WTC11 (cell line): ENCODE measurements around the gene RAP1GAP. TPM values are rescaled to one million over a fixed set of nuclear protein-coding genes. Genes with fewer than 3 reads are reported as not detected.
A peak's percentile ranks its signal among the peaks of the same experiment; 100 is the strongest.

Experiments
- ATAC-seq: fragments of 200-7000 bp; cut with Tn5 transposase; 2 replicates; pipeline ENCODE4 v1.10.0; 2021; ENCODE audit warnings: mild to moderate bottlenecking, moderate library complexity
- Bru-seq: library from RNA; stranded (reverse); fragments of 400-500 nt; gene quantifications from one replicate; lab custom pipeline; 2021; lab: Mats Ljungman, UMichigan
- CTCF ChIA-PET: fragments of 300-600 bp; sonication (Branson Sonifier 250); formaldehyde crosslinking; loops from one replicate; lab custom pipeline; 2021; ENCODE audit warnings: antibody characterized with exemption; lab: Charles Lee
- POLR2A ChIA-PET: fragments of 350-600 bp; sonication (Branson Sonifier 250); formaldehyde crosslinking; loops from one replicate; lab custom pipeline; 2021; ENCODE audit warnings: antibody characterized with exemption; lab: Charles Lee
- DNase-seq: peaks from one replicate; pipeline ENCODE4 v3.0.0; 2021; ENCODE audit warnings: low spot score
- H3K27ac Mint-ChIP-seq: 2 replicates; pipeline ENCODE4 v1.8.0; 2021; ENCODE audit warnings: mixed read lengths
- H3K27me3 Mint-ChIP-seq: 2 replicates; pipeline ENCODE4 v1.8.0; 2021; ENCODE audit warnings: low read depth, mild to moderate bottlenecking, moderate library complexity, mixed read lengths
- H3K36me3 Mint-ChIP-seq: 2 replicates; pipeline ENCODE4 v1.8.0; 2021; ENCODE audit warnings: mixed read lengths
- H3K4me1 Mint-ChIP-seq: 2 replicates; pipeline ENCODE4 v1.8.0; 2022; ENCODE audit warnings: mixed read lengths
- H3K4me3 Mint-ChIP-seq: 2 replicates; pipeline ENCODE4 v1.8.0; 2021; ENCODE audit warnings: mild to moderate bottlenecking, moderate library complexity, mixed read lengths
- H3K9me3 Mint-ChIP-seq: 2 replicates; pipeline ENCODE4 v1.8.0; 2021; ENCODE audit warnings: mixed read lengths
- EMX1 ChIP-seq: fragments of 250-450 bp; sonication (Bioruptor Pico); IDR thresholded peaks from 2 replicates; pipeline ENCODE4 v1.8.0; 2021; ENCODE audit warnings: mild to moderate bottlenecking
- KAT7 ChIP-seq: sonication (generic); formaldehyde crosslinking; IDR thresholded peaks from 2 replicates; pipeline ENCODE4 v1.8.1; 2023; ENCODE audit warnings: missing genetic modification reagents, mild to moderate bottlenecking, borderline replicate concordance
- TEAD4 ChIP-seq: sonication (generic); formaldehyde crosslinking; IDR thresholded peaks from 2 replicates; pipeline ENCODE4 v1.8.0; 2022; ENCODE audit warnings: mild to moderate bottlenecking, missing genetic modification reagents
- TP53 ChIP-seq: sonication (generic); formaldehyde crosslinking; IDR thresholded peaks from 2 replicates; pipeline ENCODE4 v1.8.1; 2023; ENCODE audit warnings: mild to moderate bottlenecking, missing genetic modification reagents
- long read RNA-seq, 3 experiments: library from RNA in 1 of 3; library from capped mRNA in 1 of 3; library from polyadenylated mRNA in 1 of 3; unstranded in 2 of 3; stranded (forward) in 1 of 3; transcript quantifications; one replicate each; pipeline ENCODE4 v2.0.0, GENCODE V29; 2021
- total RNA-seq: library from RNA; stranded (reverse); gene quantifications from 3 replicates; pipeline ENCODE4 v1.2.3, GENCODE V29; 2021
- TF ChIP-seq, protein P1 (sequence below): sonication (generic); formaldehyde crosslinking; IDR thresholded peaks from 2 replicates; pipeline ENCODE4 v1.8.0; 2022; ENCODE audit warnings: mild to moderate bottlenecking, missing genetic modification reagents
- TF ChIP-seq, protein P2 (sequence below): sonication (generic); formaldehyde crosslinking; IDR thresholded peaks from 2 replicates; pipeline ENCODE4 v1.8.1; 2023; ENCODE audit warnings: mild to moderate bottlenecking, missing genetic modification reagents, borderline replicate concordance
- TF ChIP-seq, protein P3 (sequence below): sonication (generic); formaldehyde crosslinking; IDR thresholded peaks from 2 replicates; pipeline ENCODE4 v1.8.1; 2022; ENCODE audit warnings: missing genetic modification reagents, borderline replicate concordance
- TF ChIP-seq, protein P4 (sequence below): sonication (generic); formaldehyde crosslinking; IDR thresholded peaks from 2 replicates; pipeline ENCODE4 v1.8.1; 2023; ENCODE audit warnings: mild to moderate bottlenecking, missing genetic modification reagents
- TF ChIP-seq, protein P5 (sequence below): sonication (generic); formaldehyde crosslinking; IDR thresholded peaks from 2 replicates; pipeline ENCODE4 v1.8.0; 2022; ENCODE audit warnings: missing genetic modification reagents
- TF ChIP-seq, protein P6 (sequence below): sonication (generic); formaldehyde crosslinking; IDR thresholded peaks from 2 replicates; pipeline ENCODE4 v1.8.1; 2023; ENCODE audit warnings: mild to moderate bottlenecking, missing genetic modification reagents, moderate library complexity
- TF ChIP-seq, protein P7 (sequence below): sonication (generic); formaldehyde crosslinking; IDR thresholded peaks from 2 replicates; pipeline ENCODE4 v1.8.0; 2022; ENCODE audit warnings: mild to moderate bottlenecking, missing genetic modification reagents
- TF ChIP-seq, protein P8 (sequence below): sonication (generic); formaldehyde crosslinking; IDR thresholded peaks from 2 replicates; pipeline ENCODE4 v1.8.0; 2023; ENCODE audit warnings: mild to moderate bottlenecking, missing genetic modification reagents

Gene RAP1GAP
- 7.6 to 9.9 TPM (median 9.7 TPM) in 3 replicates for total RNA-seq
- percentile 31 among the genes with signal in this experiment for Bru-seq, nascent RNA
- long read RNA-seq, experiment 1, transcript RAP1GAP-211 (25 exons, 2,489 nt) = minor isoform, 7 of 57 reads
- long read RNA-seq, experiment 1, transcript RAP1GAP-204 (23 exons, 3,318 nt) = major isoform, 11 of 57 reads
- long read RNA-seq, experiment 1, partial matches to known transcripts = 5 of 57 reads
- long read RNA-seq, experiment 1, other reads (novel, unspliced or antisense) = 30 of 57 reads
- long read RNA-seq, experiment 2, partial matches to known transcripts = 1 of 9 reads
- long read RNA-seq, experiment 2, other reads (novel, unspliced or antisense) = 7 of 9 reads
- long read RNA-seq, experiment 3, partial matches to known transcripts = 0 of 1 reads
- long read RNA-seq, experiment 3, other reads (novel, unspliced or antisense) = 1 of 1 reads

DNA sequence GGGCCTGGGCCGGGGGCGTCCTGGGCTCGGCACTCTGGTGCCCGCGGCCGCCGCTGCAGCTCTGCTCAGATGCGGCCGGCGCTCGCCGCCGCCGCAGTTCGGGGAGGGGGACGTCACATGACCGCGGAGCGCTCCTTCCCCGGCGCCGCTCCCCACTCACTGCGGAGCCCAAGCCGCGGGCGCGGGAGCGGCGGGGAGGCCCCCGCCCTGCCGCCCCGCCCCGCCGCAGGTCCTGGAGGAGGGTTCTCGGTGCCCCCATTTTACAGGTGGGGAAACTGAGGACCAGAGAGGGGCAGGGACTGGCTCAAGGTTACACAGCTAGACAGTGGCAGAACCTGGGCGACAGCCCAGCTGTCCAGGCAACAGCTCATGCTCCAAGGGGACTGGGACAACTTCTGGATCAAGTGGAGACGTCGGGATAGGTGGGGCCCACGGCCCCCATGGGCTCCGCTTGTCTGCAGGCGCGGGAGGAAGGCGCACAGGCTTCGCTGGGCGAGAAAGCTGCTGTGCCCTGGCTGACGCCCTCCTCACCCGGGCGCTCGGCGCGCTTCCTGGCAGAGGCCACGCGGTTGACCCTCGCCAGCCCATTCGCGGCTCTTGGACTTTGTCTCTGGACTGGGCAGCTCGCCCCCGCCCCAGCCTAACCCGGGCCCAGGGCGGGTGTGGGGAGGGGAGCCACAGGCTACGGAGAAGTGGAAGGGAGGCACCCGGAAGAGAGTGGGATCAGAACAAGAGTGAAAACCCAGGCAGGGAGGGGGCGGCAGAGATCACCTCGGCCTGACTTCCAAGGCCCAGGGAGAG, at the start of gene RAP1GAP:
TSS of gene RAP1GAP (minus strand) at position 100 of the 801 bp plus-strand sequence. CDS start 49,325 bp downstream, outside the sequence.
- Mint-ChIP-seq H3K27me3 (peaks cover 20% of the 10 kb centered on the region), H3K9me3 (no peaks in the 10 kb centered on the region), H3K4me1 (peaks cover 24% of the 10 kb centered on the region), H3K27ac (no peak within 1 kb of the TSS), H3K4me3 (peak within 1 kb of the TSS; percentile 67), H3K36me3 (no peaks in the 10 kb centered on the region)
- ChIA-PET CTCF (interaction anchor here (0.6 to 1.5 kb wide), 3 partner anchors 13 to 87 kb away, joined by 3 to 11 read pairs (median 3); no protein-coding TSS in a partner anchor), POLR2A (interaction anchor here (0.6 to 1.6 kb wide), 3 partner anchors 10 to 356 kb away, joined by 3 to 5 read pairs (median 4); no protein-coding TSS in a partner anchor)
- peak; percentile 57 for DNase-seq
- peak; percentile 58 for ATAC-seq
- TF ChIP-seq EMX1 (no peak), KAT7 (CRISPR knock-in tag) (0 out of 2 replicates have a peak, but pooled peaks have one; percentile 27), TEAD4 (no peak), TP53 (CRISPR knock-in tag) (no peak)
- TF ChIP-seq, protein P1, sequence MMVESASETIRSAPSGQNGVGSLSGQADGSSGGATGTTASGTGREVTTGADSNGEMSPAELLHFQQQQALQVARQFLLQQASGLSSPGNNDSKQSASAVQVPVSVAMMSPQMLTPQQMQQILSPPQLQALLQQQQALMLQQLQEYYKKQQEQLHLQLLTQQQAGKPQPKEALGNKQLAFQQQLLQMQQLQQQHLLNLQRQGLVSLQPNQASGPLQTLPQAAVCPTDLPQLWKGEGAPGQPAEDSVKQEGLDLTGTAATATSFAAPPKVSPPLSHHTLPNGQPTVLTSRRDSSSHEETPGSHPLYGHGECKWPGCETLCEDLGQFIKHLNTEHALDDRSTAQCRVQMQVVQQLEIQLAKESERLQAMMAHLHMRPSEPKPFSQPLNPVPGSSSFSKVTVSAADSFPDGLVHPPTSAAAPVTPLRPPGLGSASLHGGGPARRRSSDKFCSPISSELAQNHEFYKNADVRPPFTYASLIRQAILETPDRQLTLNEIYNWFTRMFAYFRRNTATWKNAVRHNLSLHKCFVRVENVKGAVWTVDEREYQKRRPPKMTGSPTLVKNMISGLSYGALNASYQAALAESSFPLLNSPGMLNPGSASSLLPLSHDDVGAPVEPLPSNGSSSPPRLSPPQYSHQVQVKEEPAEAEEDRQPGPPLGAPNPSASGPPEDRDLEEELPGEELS (CRISPR knock-in tag) = 0 out of 2 replicates have a peak, but pooled peaks have one; percentile 27
- TF ChIP-seq, protein P2, sequence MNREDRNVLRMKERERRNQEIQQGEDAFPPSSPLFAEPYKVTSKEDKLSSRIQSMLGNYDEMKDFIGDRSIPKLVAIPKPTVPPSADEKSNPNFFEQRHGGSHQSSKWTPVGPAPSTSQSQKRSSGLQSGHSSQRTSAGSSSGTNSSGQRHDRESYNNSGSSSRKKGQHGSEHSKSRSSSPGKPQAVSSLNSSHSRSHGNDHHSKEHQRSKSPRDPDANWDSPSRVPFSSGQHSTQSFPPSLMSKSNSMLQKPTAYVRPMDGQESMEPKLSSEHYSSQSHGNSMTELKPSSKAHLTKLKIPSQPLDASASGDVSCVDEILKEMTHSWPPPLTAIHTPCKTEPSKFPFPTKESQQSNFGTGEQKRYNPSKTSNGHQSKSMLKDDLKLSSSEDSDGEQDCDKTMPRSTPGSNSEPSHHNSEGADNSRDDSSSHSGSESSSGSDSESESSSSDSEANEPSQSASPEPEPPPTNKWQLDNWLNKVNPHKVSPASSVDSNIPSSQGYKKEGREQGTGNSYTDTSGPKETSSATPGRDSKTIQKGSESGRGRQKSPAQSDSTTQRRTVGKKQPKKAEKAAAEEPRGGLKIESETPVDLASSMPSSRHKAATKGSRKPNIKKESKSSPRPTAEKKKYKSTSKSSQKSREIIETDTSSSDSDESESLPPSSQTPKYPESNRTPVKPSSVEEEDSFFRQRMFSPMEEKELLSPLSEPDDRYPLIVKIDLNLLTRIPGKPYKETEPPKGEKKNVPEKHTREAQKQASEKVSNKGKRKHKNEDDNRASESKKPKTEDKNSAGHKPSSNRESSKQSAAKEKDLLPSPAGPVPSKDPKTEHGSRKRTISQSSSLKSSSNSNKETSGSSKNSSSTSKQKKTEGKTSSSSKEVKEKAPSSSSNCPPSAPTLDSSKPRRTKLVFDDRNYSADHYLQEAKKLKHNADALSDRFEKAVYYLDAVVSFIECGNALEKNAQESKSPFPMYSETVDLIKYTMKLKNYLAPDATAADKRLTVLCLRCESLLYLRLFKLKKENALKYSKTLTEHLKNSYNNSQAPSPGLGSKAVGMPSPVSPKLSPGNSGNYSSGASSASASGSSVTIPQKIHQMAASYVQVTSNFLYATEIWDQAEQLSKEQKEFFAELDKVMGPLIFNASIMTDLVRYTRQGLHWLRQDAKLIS (CRISPR knock-in tag) = no peak
- TF ChIP-seq, protein P3, sequence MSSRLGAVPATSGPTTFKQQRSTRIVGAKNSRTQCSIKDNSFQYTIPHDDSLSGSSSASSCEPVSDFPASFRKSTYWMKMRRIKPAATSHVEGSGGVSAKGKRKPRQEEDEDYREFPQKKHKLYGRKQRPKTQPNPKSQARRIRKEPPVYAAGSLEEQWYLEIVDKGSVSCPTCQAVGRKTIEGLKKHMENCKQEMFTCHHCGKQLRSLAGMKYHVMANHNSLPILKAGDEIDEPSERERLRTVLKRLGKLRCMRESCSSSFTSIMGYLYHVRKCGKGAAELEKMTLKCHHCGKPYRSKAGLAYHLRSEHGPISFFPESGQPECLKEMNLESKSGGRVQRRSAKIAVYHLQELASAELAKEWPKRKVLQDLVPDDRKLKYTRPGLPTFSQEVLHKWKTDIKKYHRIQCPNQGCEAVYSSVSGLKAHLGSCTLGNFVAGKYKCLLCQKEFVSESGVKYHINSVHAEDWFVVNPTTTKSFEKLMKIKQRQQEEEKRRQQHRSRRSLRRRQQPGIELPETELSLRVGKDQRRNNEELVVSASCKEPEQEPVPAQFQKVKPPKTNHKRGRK (CRISPR knock-in tag) = no peak
- TF ChIP-seq, protein P4, sequence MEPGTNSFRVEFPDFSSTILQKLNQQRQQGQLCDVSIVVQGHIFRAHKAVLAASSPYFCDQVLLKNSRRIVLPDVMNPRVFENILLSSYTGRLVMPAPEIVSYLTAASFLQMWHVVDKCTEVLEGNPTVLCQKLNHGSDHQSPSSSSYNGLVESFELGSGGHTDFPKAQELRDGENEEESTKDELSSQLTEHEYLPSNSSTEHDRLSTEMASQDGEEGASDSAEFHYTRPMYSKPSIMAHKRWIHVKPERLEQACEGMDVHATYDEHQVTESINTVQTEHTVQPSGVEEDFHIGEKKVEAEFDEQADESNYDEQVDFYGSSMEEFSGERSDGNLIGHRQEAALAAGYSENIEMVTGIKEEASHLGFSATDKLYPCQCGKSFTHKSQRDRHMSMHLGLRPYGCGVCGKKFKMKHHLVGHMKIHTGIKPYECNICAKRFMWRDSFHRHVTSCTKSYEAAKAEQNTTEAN (CRISPR knock-in tag) = no peak
- TF ChIP-seq, protein P5, sequence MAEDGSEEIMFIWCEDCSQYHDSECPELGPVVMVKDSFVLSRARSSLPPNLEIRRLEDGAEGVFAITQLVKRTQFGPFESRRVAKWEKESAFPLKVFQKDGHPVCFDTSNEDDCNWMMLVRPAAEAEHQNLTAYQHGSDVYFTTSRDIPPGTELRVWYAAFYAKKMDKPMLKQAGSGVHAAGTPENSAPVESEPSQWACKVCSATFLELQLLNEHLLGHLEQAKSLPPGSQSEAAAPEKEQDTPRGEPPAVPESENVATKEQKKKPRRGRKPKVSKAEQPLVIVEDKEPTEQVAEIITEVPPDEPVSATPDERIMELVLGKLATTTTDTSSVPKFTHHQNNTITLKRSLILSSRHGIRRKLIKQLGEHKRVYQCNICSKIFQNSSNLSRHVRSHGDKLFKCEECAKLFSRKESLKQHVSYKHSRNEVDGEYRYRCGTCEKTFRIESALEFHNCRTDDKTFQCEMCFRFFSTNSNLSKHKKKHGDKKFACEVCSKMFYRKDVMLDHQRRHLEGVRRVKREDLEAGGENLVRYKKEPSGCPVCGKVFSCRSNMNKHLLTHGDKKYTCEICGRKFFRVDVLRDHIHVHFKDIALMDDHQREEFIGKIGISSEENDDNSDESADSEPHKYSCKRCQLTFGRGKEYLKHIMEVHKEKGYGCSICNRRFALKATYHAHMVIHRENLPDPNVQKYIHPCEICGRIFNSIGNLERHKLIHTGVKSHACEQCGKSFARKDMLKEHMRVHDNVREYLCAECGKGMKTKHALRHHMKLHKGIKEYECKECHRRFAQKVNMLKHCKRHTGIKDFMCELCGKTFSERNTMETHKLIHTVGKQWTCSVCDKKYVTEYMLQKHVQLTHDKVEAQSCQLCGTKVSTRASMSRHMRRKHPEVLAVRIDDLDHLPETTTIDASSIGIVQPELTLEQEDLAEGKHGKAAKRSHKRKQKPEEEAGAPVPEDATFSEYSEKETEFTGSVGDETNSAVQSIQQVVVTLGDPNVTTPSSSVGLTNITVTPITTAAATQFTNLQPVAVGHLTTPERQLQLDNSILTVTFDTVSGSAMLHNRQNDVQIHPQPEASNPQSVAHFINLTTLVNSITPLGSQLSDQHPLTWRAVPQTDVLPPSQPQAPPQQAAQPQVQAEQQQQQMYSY (CRISPR knock-in tag) = no peak; the same call in 1 of the 2 replicates
- TF ChIP-seq, protein P6, sequence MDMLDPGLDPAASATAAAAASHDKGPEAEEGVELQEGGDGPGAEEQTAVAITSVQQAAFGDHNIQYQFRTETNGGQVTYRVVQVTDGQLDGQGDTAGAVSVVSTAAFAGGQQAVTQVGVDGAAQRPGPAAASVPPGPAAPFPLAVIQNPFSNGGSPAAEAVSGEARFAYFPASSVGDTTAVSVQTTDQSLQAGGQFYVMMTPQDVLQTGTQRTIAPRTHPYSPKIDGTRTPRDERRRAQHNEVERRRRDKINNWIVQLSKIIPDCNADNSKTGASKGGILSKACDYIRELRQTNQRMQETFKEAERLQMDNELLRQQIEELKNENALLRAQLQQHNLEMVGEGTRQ = peak; percentile 93
- TF ChIP-seq, protein P7, sequence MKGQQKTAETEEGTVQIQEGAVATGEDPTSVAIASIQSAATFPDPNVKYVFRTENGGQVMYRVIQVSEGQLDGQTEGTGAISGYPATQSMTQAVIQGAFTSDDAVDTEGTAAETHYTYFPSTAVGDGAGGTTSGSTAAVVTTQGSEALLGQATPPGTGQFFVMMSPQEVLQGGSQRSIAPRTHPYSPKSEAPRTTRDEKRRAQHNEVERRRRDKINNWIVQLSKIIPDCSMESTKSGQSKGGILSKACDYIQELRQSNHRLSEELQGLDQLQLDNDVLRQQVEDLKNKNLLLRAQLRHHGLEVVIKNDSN (CRISPR knock-in tag) = peak; percentile 78
- TF ChIP-seq, protein P8, sequence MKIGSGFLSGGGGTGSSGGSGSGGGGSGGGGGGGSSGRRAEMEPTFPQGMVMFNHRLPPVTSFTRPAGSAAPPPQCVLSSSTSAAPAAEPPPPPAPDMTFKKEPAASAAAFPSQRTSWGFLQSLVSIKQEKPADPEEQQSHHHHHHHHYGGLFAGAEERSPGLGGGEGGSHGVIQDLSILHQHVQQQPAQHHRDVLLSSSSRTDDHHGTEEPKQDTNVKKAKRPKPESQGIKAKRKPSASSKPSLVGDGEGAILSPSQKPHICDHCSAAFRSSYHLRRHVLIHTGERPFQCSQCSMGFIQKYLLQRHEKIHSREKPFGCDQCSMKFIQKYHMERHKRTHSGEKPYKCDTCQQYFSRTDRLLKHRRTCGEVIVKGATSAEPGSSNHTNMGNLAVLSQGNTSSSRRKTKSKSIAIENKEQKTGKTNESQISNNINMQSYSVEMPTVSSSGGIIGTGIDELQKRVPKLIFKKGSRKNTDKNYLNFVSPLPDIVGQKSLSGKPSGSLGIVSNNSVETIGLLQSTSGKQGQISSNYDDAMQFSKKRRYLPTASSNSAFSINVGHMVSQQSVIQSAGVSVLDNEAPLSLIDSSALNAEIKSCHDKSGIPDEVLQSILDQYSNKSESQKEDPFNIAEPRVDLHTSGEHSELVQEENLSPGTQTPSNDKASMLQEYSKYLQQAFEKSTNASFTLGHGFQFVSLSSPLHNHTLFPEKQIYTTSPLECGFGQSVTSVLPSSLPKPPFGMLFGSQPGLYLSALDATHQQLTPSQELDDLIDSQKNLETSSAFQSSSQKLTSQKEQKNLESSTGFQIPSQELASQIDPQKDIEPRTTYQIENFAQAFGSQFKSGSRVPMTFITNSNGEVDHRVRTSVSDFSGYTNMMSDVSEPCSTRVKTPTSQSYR (CRISPR knock-in tag) = no peak
